Hematopoietic multipotent progenitor cell treated with erythropoietin and hydrocortisone succinate and interleukin-3 and kit ligand, for 4 days (in vitro differentiated cells): ENCODE results near the gene PLXNB2.

ENCODE experiments used
- DNase-seq: peaks from one replicate; pipeline ENCODE4 v3.0.0-alpha.2; 2015

Gene PLXNB2

GRCh38 chr22:50296658-50297490, 10.6 kb downstream of the PLXNB2 start:
- DNase-seq = no peak

GRCh38 chr22:50294319-50294656, 13.2 kb downstream of the PLXNB2 start:
- DNase-seq = no peak

- peak; percentile 53 for DNase-seq
Observed at GRCh38 chr22:50293441-50294318, 13.8 kb downstream of the PLXNB2 start.

- peak; percentile 51 for DNase-seq
Observed at GRCh38 chr22:50292643-50293440, 14.6 kb downstream of the PLXNB2 start.

DNA sequence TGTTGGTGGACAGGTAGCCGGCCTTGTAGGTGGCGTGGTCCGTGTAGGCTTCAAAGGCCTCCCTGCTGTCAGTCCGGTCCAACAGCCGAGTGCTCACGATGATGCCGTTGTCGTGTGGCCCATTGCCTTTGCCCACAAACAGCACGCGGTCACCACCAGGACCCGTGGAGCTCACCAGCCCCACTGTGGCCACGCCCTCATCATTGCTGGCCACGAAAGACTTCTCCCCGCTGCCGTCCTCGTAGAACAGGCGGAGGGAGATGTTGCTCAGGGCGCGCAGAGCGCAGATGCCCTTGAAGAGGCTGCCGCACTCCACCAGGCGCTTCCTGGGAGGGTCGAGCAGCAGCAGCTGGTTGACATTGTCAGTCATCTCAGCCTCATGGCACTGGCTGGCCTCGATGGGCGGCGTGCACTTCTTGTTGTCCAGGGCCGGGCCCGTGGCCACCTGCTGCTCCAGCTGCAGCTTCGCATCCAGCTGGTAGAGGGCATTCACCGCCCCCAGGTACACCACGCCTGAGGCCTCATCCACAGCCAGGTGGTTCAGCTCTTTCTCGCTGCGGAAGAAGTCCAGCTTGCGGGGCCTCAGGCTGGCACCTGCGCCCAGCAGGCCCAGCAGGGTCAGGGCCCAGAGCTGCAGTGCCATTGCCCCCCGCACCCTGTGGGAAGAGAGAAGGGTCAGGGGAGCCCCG, 17.4 kb downstream of the PLXNB2 start:
- DNase-seq = no peak

DNA sequence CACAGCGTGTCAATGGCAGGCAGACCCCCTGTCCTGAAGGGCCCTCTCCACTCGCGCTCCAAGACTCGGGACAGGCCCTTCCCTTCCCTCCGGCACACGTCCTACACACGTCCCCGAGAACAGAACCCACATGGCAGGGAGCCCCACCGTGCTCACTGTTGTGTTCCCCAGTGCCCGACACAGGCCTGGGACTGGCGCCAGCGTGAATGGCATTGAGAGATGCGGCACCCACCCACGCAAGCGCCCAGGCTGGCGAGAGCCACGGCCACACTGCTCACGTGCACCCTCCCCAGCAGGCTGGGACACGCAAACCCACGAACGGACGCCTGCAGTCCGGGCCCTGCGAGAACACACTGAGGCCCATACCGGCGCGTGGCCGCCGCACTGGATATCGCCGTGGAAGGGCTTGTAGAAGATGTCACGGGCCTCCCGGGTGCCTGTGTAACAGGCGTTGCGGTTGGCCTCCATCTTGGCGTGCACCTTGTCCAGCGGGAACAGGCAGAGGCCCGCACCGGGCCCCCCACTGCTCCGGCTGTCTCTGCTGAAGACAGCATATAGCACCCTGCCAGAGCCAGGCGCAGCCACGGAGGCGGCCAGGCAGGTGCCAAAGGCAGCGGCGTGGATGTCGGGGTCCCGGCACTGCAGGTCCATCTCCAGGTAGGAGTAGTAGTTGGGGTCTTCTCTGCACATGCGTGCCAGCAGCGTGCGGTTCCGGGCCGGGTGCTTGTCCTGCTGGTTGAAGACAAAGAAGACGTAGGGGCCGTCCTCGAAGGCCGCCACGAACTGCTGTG, 18.1 kb downstream of the PLXNB2 start:
- no peak for DNase-seq

- DNase-seq = no peak
Observed at GRCh38 chr22:50287731-50288130, 19.7 kb downstream of the PLXNB2 start.

GRCh38 chr22:50286701-50287318, 20.6 kb downstream of the PLXNB2 start:
- DNase-seq = no peak

GRCh38 chr22:50286275-50286674, 21.2 kb downstream of the PLXNB2 start:
- no peak for DNase-seq

- DNase-seq = no peak
Observed at GRCh38 chr22:50285568-50286229, 21.7 kb downstream of the PLXNB2 start.

GRCh38 chr22:50284479-50284878, 23.0 kb downstream of the PLXNB2 start:
- no peak for DNase-seq

GRCh38 chr22:50283821-50284220, 23.6 kb downstream of the PLXNB2 start:
- no peak for DNase-seq

GRCh38 chr22:50282361-50283155, 24.9 kb downstream of the PLXNB2 start:
- no peak for DNase-seq

- no peak for DNase-seq
Observed at GRCh38 chr22:50281957-50282356, 25.5 kb downstream of the PLXNB2 start.

DNA sequence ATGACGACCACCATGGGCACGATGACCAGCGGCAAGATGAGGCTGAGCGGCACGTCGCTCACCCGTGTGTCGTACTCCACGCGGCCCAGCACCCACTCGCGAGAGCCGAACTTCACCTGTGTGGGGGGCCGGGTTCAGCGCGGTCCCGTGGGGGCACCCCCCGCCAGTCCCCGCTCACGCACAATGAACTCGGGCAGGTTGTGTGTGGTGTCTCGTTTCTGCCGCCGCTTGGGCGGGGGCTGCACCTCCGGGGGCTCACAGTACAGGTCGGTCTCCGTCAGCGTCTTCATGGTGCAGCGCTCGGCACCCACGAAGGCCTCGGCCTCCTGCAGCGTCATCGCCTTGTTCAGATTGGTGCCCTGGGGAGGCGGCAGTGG, 26.1 kb downstream of the PLXNB2 start:
- DNase-seq = no peak

GRCh38 chr22:50280708-50281383, 26.6 kb downstream of the PLXNB2 start:
- DNase-seq = no peak

- DNase-seq = no peak
Observed at GRCh38 chr22:50280022-50280707, 27.3 kb downstream of the PLXNB2 start.

GRCh38 chr22:50278956-50279619, 28.4 kb downstream of the PLXNB2 start:
- DNase-seq = no peak
